H1 (cell line): Measurements from ENCODE around the gene CHEK2. TPM values are rescaled to one million over a fixed set of nuclear protein-coding genes. Genes with fewer than 3 reads are reported as not detected.

Source experiments
- CTCF ChIA-PET: fragments of 300-600 bp; sonication (Branson Sonifier 250); formaldehyde crosslinking; loops from one replicate; lab custom pipeline; 2021; ENCODE audit not compliant: partially characterized antibody; lab: Charles Lee
- POLR2A ChIA-PET: fragments of 300-600 bp; sonication (Branson Sonifier 250); formaldehyde crosslinking; loops from one replicate; lab custom pipeline; 2021; ENCODE audit warnings: inconsistent platforms; ENCODE audit not compliant: partially characterized antibody; lab: Charles Lee
- DNase-seq, 2 experiments: peaks; one replicate each; pipeline versions ENCODE4 v3.0.0 to v3.0.0-alpha.2; 2010 to 2022; ENCODE audit warnings: low spot score in 2 of 2, low read depth in 1 of 2, mixed read lengths in 1 of 2
- FAIRE-seq: peaks from 2 replicates; lab custom pipeline; 2011; peaks lifted over from hg19 to GRCh38; lab: Jason Lieb, UNC
- H2AFZ ChIP-seq: 2 replicates; pipeline ENCODE4 v1.8.1; 2012; ENCODE audit warnings: low read length, inconsistent platforms
- H2AK5ac ChIP-seq: 2 replicates; pipeline ENCODE4 v1.6.1; 2013; ENCODE audit warnings: low read depth, low read length
- H2BK120ac ChIP-seq: replicated peaks from 2 replicates; pipeline ENCODE3; 2013; ENCODE audit warnings: low read depth, low read length, inconsistent platforms
- H2BK12ac ChIP-seq: 2 replicates; pipeline ENCODE4 v1.6.1; 2013; ENCODE audit warnings: low read depth, low read length
- H2BK15ac ChIP-seq: 2 replicates; pipeline ENCODE4 v1.6.1; 2013; ENCODE audit warnings: low read length
- H2BK20ac ChIP-seq: 2 replicates; pipeline ENCODE4 v1.6.1; 2013; ENCODE audit warnings: low read length
- H2BK5ac ChIP-seq: 2 replicates; pipeline ENCODE4 v1.6.1; 2013; ENCODE audit warnings: low read depth, low read length
- H3K14ac ChIP-seq: 2 replicates; pipeline ENCODE4 v1.6.1; 2013; ENCODE audit warnings: inconsistent platforms; ENCODE audit not compliant: insufficient read length
- H3K18ac ChIP-seq: 2 replicates; pipeline ENCODE4 v1.6.1; 2013; ENCODE audit warnings: low read length; ENCODE audit errors: extremely low read depth
- H3K23ac ChIP-seq: 2 replicates; pipeline ENCODE4 v1.6.1; 2013; ENCODE audit warnings: inconsistent platforms; ENCODE audit not compliant: insufficient read length
- H3K23me2 ChIP-seq: 2 replicates; pipeline ENCODE4 v1.6.1; 2013; ENCODE audit warnings: low read depth, low read length
- H3K27ac ChIP-seq: 2 replicates; pipeline ENCODE4 v1.6.1; 2011; ENCODE audit warnings: low read depth, low read length, inconsistent platforms
- H3K27me3 ChIP-seq, 4 experiments: replicated peaks in 1 of 4; 1 replicate in 1 of 4; 2 replicates in 3 of 4; pipeline versions ENCODE4 v1.6.1 to v1.8.1; 2011 to 2013; ENCODE audit warnings: low read length in 3 of 4, mild to moderate bottlenecking in 3 of 4, inconsistent platforms in 2 of 4, mixed read lengths in 2 of 4, moderate library complexity in 1 of 4; ENCODE audit not compliant: control insufficient read depth in 3 of 4, insufficient read depth in 3 of 4; ENCODE audit errors: extremely low read depth in 1 of 4
- H3K36me3 ChIP-seq, 4 experiments: 2 replicates each; pipeline versions ENCODE4 v1.6.1 to v1.8.1; 2011 to 2013; ENCODE audit warnings: mild to moderate bottlenecking in 4 of 4, low read length in 3 of 4, moderate library complexity in 2 of 4, control low read depth in 1 of 4, inconsistent platforms in 1 of 4; ENCODE audit not compliant: insufficient read depth in 4 of 4, control insufficient read depth in 2 of 4
- H3K4ac ChIP-seq: replicated peaks from 2 replicates; pipeline ENCODE3; 2013; ENCODE audit warnings: low read length, low read depth, mixed read lengths, inconsistent platforms; ENCODE audit not compliant: insufficient read length
- H3K4me1 ChIP-seq, 4 experiments: replicated peaks in 1 of 4; 1 replicate in 1 of 4; 2 replicates in 3 of 4; pipeline versions ENCODE4 v1.6.1 to v1.8.1; 2011 to 2013; ENCODE audit warnings: low read length in 3 of 4, inconsistent platforms in 2 of 4, mixed read lengths in 1 of 4; ENCODE audit not compliant: insufficient read depth in 4 of 4, control insufficient read depth in 3 of 4
- H3K4me2 ChIP-seq, 2 experiments: 2 replicates each; pipeline versions ENCODE4 v1.6.1 to v1.8.1; 2011 to 2013; ENCODE audit warnings: low read depth in 2 of 2, low read length in 2 of 2, control low read depth in 1 of 2, inconsistent platforms in 1 of 2, mild to moderate bottlenecking in 1 of 2; ENCODE audit not compliant: insufficient read depth in 1 of 2
- H3K4me3 ChIP-seq, 4 experiments: fragments of 200-600, 300-600 bp in 1 of 4; sonication (generic), shearing (Covaris generic), sonication (Bioruptor Twin) in 1 of 4; 2 replicates each; pipeline versions ENCODE4 v1.5.1 to v1.8.1; 2011 to 2016; ENCODE audit warnings: low read length in 4 of 4, low read depth in 3 of 4, control low read depth in 2 of 4, inconsistent platforms in 2 of 4, mild to moderate bottlenecking in 2 of 4, mixed read lengths in 1 of 4, moderate library complexity in 1 of 4; ENCODE audit not compliant: insufficient read depth in 2 of 4; ENCODE audit errors: extremely low read depth in 1 of 4
- H3K56ac ChIP-seq: replicated peaks from 2 replicates; pipeline ENCODE3; 2013; ENCODE audit warnings: low read depth, mild to moderate bottlenecking, mixed read lengths, low read length, inconsistent platforms; ENCODE audit not compliant: insufficient read length
- H3K79me1 ChIP-seq: 2 replicates; pipeline ENCODE4 v1.6.1; 2013; ENCODE audit warnings: low read depth, low read length, control low read depth
- H3K79me2 ChIP-seq, 2 experiments: 2 replicates each; pipeline versions ENCODE4 v1.6.1 to v1.8.1; 2012 to 2013; ENCODE audit warnings: low read length in 2 of 2, mild to moderate bottlenecking in 2 of 2, inconsistent platforms in 1 of 2; ENCODE audit not compliant: insufficient read depth in 2 of 2, control insufficient read depth in 1 of 2
- H3K9ac ChIP-seq, 4 experiments: replicated peaks in 1 of 4; 1 replicate in 1 of 4; 2 replicates in 3 of 4; pipeline versions ENCODE4 v1.6.1 to v1.8.1; 2011 to 2013; ENCODE audit warnings: low read depth in 3 of 4, low read length in 3 of 4, control low read depth in 2 of 4, mild to moderate bottlenecking in 2 of 4, moderate library complexity in 2 of 4, inconsistent platforms in 1 of 4; ENCODE audit errors: extremely low read depth in 1 of 4
- H3K9me3 ChIP-seq, 2 experiments: 2 replicates each; pipeline versions ENCODE4 v1.6.1 to v1.8.1; 2012 to 2013; ENCODE audit warnings: mild to moderate bottlenecking in 2 of 2, moderate library complexity in 2 of 2, control low read depth in 1 of 2, inconsistent platforms in 1 of 2, low read depth in 1 of 2, low read length in 1 of 2, mixed read lengths in 1 of 2; ENCODE audit not compliant: insufficient read depth in 2 of 2
- H4K20me1 ChIP-seq, 2 experiments: replicated peaks in 1 of 2; 2 replicates each; pipeline versions ENCODE3 to v1.8.1; 2011 to 2013; ENCODE audit warnings: inconsistent platforms in 2 of 2, low read length in 2 of 2, mild to moderate bottlenecking in 1 of 2; ENCODE audit not compliant: insufficient read depth in 2 of 2, control insufficient read depth in 1 of 2
- H4K5ac ChIP-seq: 2 replicates; pipeline ENCODE4 v1.6.1; 2013; ENCODE audit warnings: low read length, low read depth, mixed read lengths, inconsistent platforms; ENCODE audit not compliant: insufficient read length
- H4K8ac ChIP-seq: 2 replicates; pipeline ENCODE4 v1.8.0; 2013; ENCODE audit warnings: mild to moderate bottlenecking, moderate library complexity, low read length, inconsistent platforms; ENCODE audit not compliant: insufficient read depth; ENCODE audit errors: extremely low read depth
- H4K91ac ChIP-seq: replicated peaks from 2 replicates; pipeline ENCODE3; 2013; ENCODE audit warnings: low read length, mixed read lengths, inconsistent platforms; ENCODE audit not compliant: insufficient read length
- CEBPB ChIP-seq: IDR thresholded peaks from 2 replicates; pipeline ENCODE4 v1.6.1; 2012; ENCODE audit warnings: low read depth, low read length
- GABPA ChIP-seq: IDR thresholded peaks from 2 replicates; pipeline ENCODE4 v1.6.1; 2011; ENCODE audit warnings: mild to moderate bottlenecking, low read length, moderate library complexity, borderline replicate concordance; ENCODE audit not compliant: insufficient read depth
- GTF2F1 ChIP-seq: IDR thresholded peaks from 2 replicates; pipeline ENCODE4 v1.6.1; 2012; ENCODE audit warnings: low read depth, low read length, improper control_type of control experiment, borderline replicate concordance
- HDAC6 ChIP-seq: IDR thresholded peaks from one replicate; pipeline ENCODE4 v1.7.1; 2012; ENCODE audit warnings: low read depth, mild to moderate bottlenecking, inconsistent platforms, low read length, moderate library complexity
- NANOG ChIP-seq: IDR thresholded peaks from 2 replicates; pipeline ENCODE4 v1.6.1; 2011; ENCODE audit warnings: low read length, low read depth, mild to moderate bottlenecking, inconsistent platforms; ENCODE audit not compliant: insufficient read depth, poor library complexity, severe bottlenecking
- SIRT6 ChIP-seq: IDR thresholded peaks from one replicate; pipeline ENCODE4 v1.7.1; 2012; ENCODE audit warnings: low read length, inconsistent platforms
- SP1 ChIP-seq: IDR thresholded peaks from 2 replicates; pipeline ENCODE4 v1.6.1; 2011; ENCODE audit warnings: low read depth, low read length
- SRF ChIP-seq: IDR thresholded peaks from 2 replicates; pipeline ENCODE4 v1.6.1; 2011; ENCODE audit warnings: mild to moderate bottlenecking, low read depth, low read length, moderate library complexity
- TAF7 ChIP-seq: optimal IDR thresholded peaks from 2 replicates; pipeline ENCODE3; 2011; ENCODE audit warnings: low read depth, mild to moderate bottlenecking, inconsistent platforms, low read length, moderate library complexity, borderline replicate concordance
- TEAD4 ChIP-seq: IDR thresholded peaks from 2 replicates; pipeline ENCODE4 v1.6.1; 2012; ENCODE audit warnings: low read depth, low read length, inconsistent platforms, mixed read lengths
- WGBS, 2 experiments: shearing (Covaris generic) in 1 of 2; methylation state at CpG; one replicate each; pipeline versions ENCODE4 v1.1.6 to v1.1.7; 2013 to 2015; ENCODE audit warnings: low lambda C conversion rate in 2 of 2, mixed read lengths in 2 of 2, inconsistent platforms in 1 of 2, low coverage in 1 of 2, missing lambda C conversion rate in 1 of 2; ENCODE audit not compliant: insufficient replicate concordance in 2 of 2, insufficient coverage in 1 of 2, insufficient read length in 1 of 2; ENCODE audit errors: extremely low coverage in 1 of 2, missing lambda C conversion rate in 1 of 2; 5-methylcytosine and 5-hydroxymethylcytosine counted together
- polyA plus RNA-seq, 7 experiments: library from polyadenylated mRNA; depleted of rRNA in 3 of 7; stranded (reverse) in 5 of 7; unstranded in 2 of 7; fragments of >200 nt in 5 of 7; fragments of 200-250 nt in 2 of 7; gene quantifications; 1 replicate in 5 of 7; 2 replicates in 1 of 7; 4 replicates in 1 of 7; pipeline versions ENCODE4 v1.2.1 to v1.2.3, GENCODE V29; 2011 to 2013; ENCODE audit warnings: missing spikeins in 2 of 7, mixed read lengths in 2 of 7
- total RNA-seq: library from RNA; stranded (reverse); fragmentation: NEBNext Ultra II Directional; extraction: Animal tissue kit (Norgen Biotek cat#: 25700); gene quantifications from 2 replicates; pipeline ENCODE4 v1.2.1, GENCODE V29; 2021
- TF ChIP-seq, protein P1 (sequence below): IDR thresholded peaks from 2 replicates; pipeline ENCODE4 v1.6.1; 2011; ENCODE audit warnings: low read depth, mild to moderate bottlenecking, low read length; ENCODE audit not compliant: insufficient read depth

CHEK2 gene
- total and polyA plus RNA-seq, 2 of the 8 experiments (the other 6 are each of a cell fraction or from before 2014, with no cell fraction given) = 74.9 to 89.5 TPM

DNA sequence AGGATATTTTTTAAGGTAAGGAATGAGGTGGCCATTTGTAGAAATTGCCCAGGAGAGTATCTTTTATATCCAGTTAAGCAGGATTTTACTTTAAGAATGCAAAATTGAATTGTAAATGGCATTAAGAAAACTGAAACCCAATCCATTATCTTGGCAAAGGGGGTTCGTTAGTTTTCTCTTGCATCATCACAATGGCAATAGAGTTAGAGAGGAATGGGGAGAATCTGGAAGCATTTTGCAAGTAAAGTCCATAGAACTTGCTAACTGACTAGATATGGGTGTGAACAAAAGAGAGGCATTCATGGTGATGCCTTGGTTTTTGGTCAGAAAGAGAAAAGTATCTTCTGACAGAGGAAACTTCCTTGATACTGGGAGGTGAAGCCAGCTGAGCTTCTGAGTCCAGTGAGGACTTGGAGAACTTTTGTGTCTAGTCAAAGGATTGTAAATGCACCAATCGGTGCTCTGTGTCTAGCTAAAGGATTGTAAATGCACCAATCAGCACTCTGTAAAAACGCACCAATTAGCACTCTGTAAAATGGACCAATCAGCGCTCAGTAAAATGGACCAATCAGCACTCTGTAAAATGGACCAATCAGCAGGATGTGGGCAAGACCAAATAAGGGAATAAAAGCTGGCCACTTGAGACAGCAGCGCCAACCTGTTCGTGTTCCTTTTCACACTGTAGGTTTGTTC is 27.2 kb upstream of the CHEK2 start:
- Histone ChIP-seq H4K20me1 (peaks cover 0 to 2% of the 10 kb centered on the region in 2 experiments), H3K4me3 (no peak overlapping the region), H4K5ac (no peak overlapping the region), H3K27me3 (no peaks in the 10 kb centered on the region), H2BK12ac (no peak overlapping the region), H4K91ac (no peak overlapping the region), H2BK20ac (no peak overlapping the region; the same call in 1 of the 2 replicates), H2AK5ac (no peak overlapping the region), H3K56ac (no peak overlapping the region), H3K4me1 (peaks cover 0 to 3% (median 0%) of the 10 kb centered on the region in 4 experiments; a peak in 2 of 7 replicates), H3K9me3 (no peaks in the 10 kb centered on the region), H3K36me3 (no peaks in the 10 kb centered on the region), H2BK5ac (no peak overlapping the region), H3K23ac (no peak overlapping the region), H4K8ac (no peak overlapping the region), H3K23me2 (peaks cover 4% of the 10 kb centered on the region), H2AFZ (no peak overlapping the region), H3K79me2 (peaks cover 0 to 8% of the 10 kb centered on the region in 2 experiments; a peak in 2 of 4 replicates), H3K79me1 (0 out of 2 replicates have a peak, but pooled peaks cover 3% of the 10 kb centered on the region), H3K9ac (no peak overlapping the region), H3K18ac (no peak overlapping the region), H2BK15ac (peak overlapping the region; percentile 19; the same call in 1 of the 2 replicates), H3K14ac (no peak overlapping the region), H3K27ac (no peak overlapping the region), H3K4ac (no peak overlapping the region), H2BK120ac (no peak overlapping the region), H3K4me2 (no peak overlapping the region)
- DNase-seq = no peak
- 85% methylated on average over 6 of the region's 6 CpGs; no CpG with 5 or more reads in 1 of the 2 experiments for WGBS, 2 experiments
- CTCF ChIA-PET = interaction anchor here (0.6 to 1.3 kb wide), 2 partner anchors 18 to 35 kb away, joined by 3 read pairs; no protein-coding TSS in a partner anchor
- FAIRE-seq = no peak
- TF ChIP-seq SRF = peak; percentile 76
- peak; percentile 24; the same call in 1 of the 2 replicates for TF ChIP-seq SP1
- TF ChIP-seq HDAC6 = no peak
- no peak for TF ChIP-seq NANOG
- no peak for TF ChIP-seq GABPA
- no peak for TF ChIP-seq TAF7
- TF ChIP-seq CEBPB = 0 out of 2 replicates have a peak, but pooled peaks have one; percentile 16
- TF ChIP-seq SIRT6 = no peak
- no peak for TF ChIP-seq GTF2F1
- TF ChIP-seq, protein P1, sequence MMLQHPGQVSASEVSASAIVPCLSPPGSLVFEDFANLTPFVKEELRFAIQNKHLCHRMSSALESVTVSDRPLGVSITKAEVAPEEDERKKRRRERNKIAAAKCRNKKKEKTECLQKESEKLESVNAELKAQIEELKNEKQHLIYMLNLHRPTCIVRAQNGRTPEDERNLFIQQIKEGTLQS = no peak
- TF ChIP-seq TEAD4 = no peak
- POLR2A ChIA-PET = interaction anchor here (0.6 to 5.5 kb wide), 5 partner anchors 8 to 31 kb away, joined by 3 to 31 read pairs (median 3); partner anchors contain the start of genes CHEK2, HSCB and XBP1
